Measurements from ENCODE around the gene NT5DC2. TPM values are rescaled to one million over a fixed set of nuclear protein-coding genes. Genes with fewer than 3 reads are reported as not detected.

NT5DC2 gene
- total and polyA plus RNA-seq, 2 of the 8 experiments (the other 6 are each of a cell fraction or from before 2014, with no cell fraction given) = 331 to 477 TPM

- Histone ChIP-seq H2BK12ac (ENCODE audit: low read depth, low read length) (no peak overlapping the region; the same call in 1 of the 2 replicates), H2AK5ac (ENCODE audit: low read depth, low read length) (no peak overlapping the region), H3K27ac (ENCODE audit: low read depth, low read length) (no peak overlapping the region), H2BK20ac (ENCODE audit: low read length) (no peak overlapping the region), H2AFZ (ENCODE audit: low read length) (no peak overlapping the region), H3K23me2 (ENCODE audit: low read depth, low read length) (no peaks in the 10 kb centered on the region; the same call in 1 of the 2 replicates), H2BK5ac (ENCODE audit: low read depth, low read length) (no peak overlapping the region), H3K23ac (ENCODE audit: insufficient read length) (no peak overlapping the region), H3K4me3 (ENCODE audit: extremely low read depth in 1 of 4, insufficient read depth in 2 of 4, low read depth in 3 of 4, low read length in 4 of 4) (no peak overlapping the region), H4K8ac (ENCODE audit: extremely low read depth, insufficient read depth, low read length) (no peak overlapping the region), H3K27me3 (replicated peaks in 1 of 4; ENCODE audit: control insufficient read depth in 3 of 4, extremely low read depth in 1 of 4, insufficient read depth in 3 of 4, low read length in 3 of 4) (peaks cover 0 to 11% (median 4%) of the 10 kb centered on the region in 4 experiments; a peak in 5 of 7 replicates), H3K4me1 (replicated peaks in 1 of 4; ENCODE audit: control insufficient read depth in 3 of 4, insufficient read depth in 4 of 4, low read length in 3 of 4) (peaks cover 0 to 6% (median 4%) of the 10 kb centered on the region in 4 experiments; a peak in 5 of 7 replicates), H4K91ac (replicated peaks; ENCODE audit: insufficient read length, low read length) (no peak overlapping the region), H3K18ac (ENCODE audit: extremely low read depth, low read length) (no peak overlapping the region), H3K4me2 (ENCODE audit: insufficient read depth in 1 of 2, low read depth in 2 of 2, low read length in 2 of 2) (no peak overlapping the region), H4K5ac (ENCODE audit: insufficient read length, low read depth, low read length) (no peak overlapping the region), H3K4ac (replicated peaks; ENCODE audit: insufficient read length, low read depth, low read length) (no peak overlapping the region), H3K9ac (replicated peaks in 1 of 4; ENCODE audit: extremely low read depth in 1 of 4, low read depth in 3 of 4, low read length in 3 of 4) (no peak overlapping the region), H4K20me1 (replicated peaks in 1 of 2; ENCODE audit: control insufficient read depth in 1 of 2, insufficient read depth in 2 of 2, low read length in 2 of 2) (peaks cover 0 to 17% of the 10 kb centered on the region in 2 experiments), H3K36me3 (ENCODE audit: control insufficient read depth in 2 of 4, insufficient read depth in 4 of 4, low read length in 3 of 4) (peaks cover 3 to 22% (median 11%) of the 10 kb centered on the region in 4 experiments; a peak in 5 of 8 replicates), H3K79me1 (ENCODE audit: low read depth, low read length) (no peaks in the 10 kb centered on the region), H3K79me2 (ENCODE audit: control insufficient read depth in 1 of 2, insufficient read depth in 2 of 2, low read length in 2 of 2) (no peaks in the 10 kb centered on the region), H3K9me3 (ENCODE audit: insufficient read depth in 2 of 2, low read depth in 1 of 2, low read length in 1 of 2) (no peaks in the 10 kb centered on the region), H2BK15ac (ENCODE audit: low read length) (no peak overlapping the region), H3K56ac (replicated peaks; ENCODE audit: insufficient read length, low read depth, low read length) (no peak overlapping the region), H3K14ac (ENCODE audit: insufficient read length) (no peak overlapping the region), H2BK120ac (replicated peaks; ENCODE audit: low read depth, low read length) (no peak overlapping the region)
- DNase-seq (ENCODE audit: low read depth in 1 of 2, low spot score in 2 of 2) = no peak
- WGBS, 2 experiments (ENCODE audit: extremely low coverage in 1 of 2, insufficient coverage in 1 of 2, insufficient read length in 1 of 2, insufficient replicate concordance in 2 of 2, low coverage in 1 of 2, low lambda C conversion rate in 2 of 2, missing lambda C conversion rate in 1 of 2) = 90% methylated on average over 13 of the region's 14 CpGs; no CpG with 5 or more reads in 1 of the 2 experiments
- CTCF ChIA-PET (ENCODE audit: partially characterized antibody) = interaction anchor here (1.0 to 4.4 kb wide), 4 partner anchors 16 to 135 kb away, joined by 3 to 14 read pairs (median 6); no protein-coding TSS in a partner anchor
- no peak for FAIRE-seq
- POLR2A ChIA-PET (ENCODE audit: partially characterized antibody) = interaction anchor here (0.6 to 4.4 kb wide), 6 partner anchors 9 to 121 kb away, joined by 3 to 25 read pairs (median 4); partner anchors contain the start of gene UQCC5
- TF ChIP-seq CEBPB (IDR thresholded peaks at IDR 0.05; ENCODE audit: low read depth, low read length) (no peak), MAX (IDR thresholded peaks at IDR 0.05) (no peak), RAD21 (IDR thresholded peaks at IDR 0.05 in 1 of 2, conservative IDR thresholded peaks at IDR 0.05 in 1 of 2; ENCODE audit: low read depth in 2 of 2, low read length in 2 of 2) (no peak), CTCF (IDR thresholded peaks at IDR 0.05; ENCODE audit: control extremely low read depth in 1 of 3, insufficient read depth in 1 of 3, low read depth in 1 of 3, low read length in 3 of 3) (no peak), CBX8 (IDR thresholded peaks at IDR 0.05; ENCODE audit: borderline replicate concordance, low read depth, low read length) (no peak), GABPA (IDR thresholded peaks at IDR 0.05; ENCODE audit: borderline replicate concordance, insufficient read depth, low read length) (no peak), YY1 (IDR thresholded peaks at IDR 0.05; ENCODE audit: low read depth, low read length) (no peak), CBX5 (IDR thresholded peaks at IDR 0.05; ENCODE audit: low read depth, low read length) (no peak), ZNF274 (IDR thresholded peaks at IDR 0.05; ENCODE audit: borderline replicate concordance, extremely low read depth, low read length) (no peak), POLR2A (IDR thresholded peaks at IDR 0.05; ENCODE audit: control extremely low read depth in 1 of 2, low read depth in 2 of 2, low read length in 2 of 2) (no peak)
These were observed 13.5 kb downstream of the NT5DC2 start for GRCh38 chr3:52520141-52520667.
